ENCODE data around the gene APCDD1L.

DNA sequence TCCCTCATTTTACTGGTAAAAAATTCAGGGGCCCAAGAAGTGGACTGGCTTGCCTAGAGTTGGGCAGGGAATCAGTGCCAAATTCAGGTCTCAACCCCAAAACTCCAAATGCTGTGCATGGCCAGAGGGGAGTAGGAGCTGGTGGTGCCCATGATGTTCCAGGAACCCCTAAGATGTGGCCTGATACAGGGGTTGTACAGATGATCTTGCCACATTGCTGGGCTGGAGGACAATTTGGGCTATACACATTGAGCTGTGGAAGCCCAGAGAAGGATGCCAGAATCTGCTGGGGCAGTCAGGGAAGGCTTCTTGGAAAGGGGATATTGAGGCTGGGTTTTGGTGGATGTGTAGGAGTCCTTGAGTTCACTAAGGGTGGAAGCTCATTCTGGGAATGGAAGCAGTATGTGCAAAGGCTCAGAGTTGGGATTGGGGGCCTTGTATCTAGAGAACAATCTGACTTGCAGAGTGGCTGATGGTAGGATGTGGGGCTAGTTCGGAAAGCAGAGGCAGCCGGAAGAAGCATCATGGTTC, 38.0 kb upstream of the APCDD1L start:
- TF ChIP-seq GATA2 (IDR thresholded peaks at IDR 0.05; ENCODE audit: low read depth, low read length) = no peak
- TF ChIP-seq GATA3 (IDR thresholded peaks at IDR 0.05; ENCODE audit: low read depth, low read length) = no peak
